Adrenal gland (tissue), 12 donors: ENCODE results near the gene COL6A1. TPM values are rescaled to one million over a fixed set of nuclear protein-coding genes. Genes with fewer than 3 reads are reported as not detected.

Experiments
- DNase-seq, 7 donors: peaks; one replicate each; pipeline ENCODE4 v3.0.0-alpha.2; 2019 to 2020
- H3K27ac ChIP-seq, 5 donors: fragments of 200-600 bp; sonication (generic) in 4 of 5; 1 replicate in 3 of 5; 2 replicates in 2 of 5; pipeline versions ENCODE4 v1.5.1 to v1.8.0; 2016 to 2020; ENCODE audit warnings: mild to moderate bottlenecking in 1 of 5
- H3K27me3 ChIP-seq: fragments of 200-600 bp; 2 replicates; pipeline ENCODE4 v1.8.0; 2021
- H3K36me3 ChIP-seq, 2 donors: fragments of 200-600 bp; replicated peaks in 1 of 2; 1 replicate in 1 of 2; 2 replicates in 1 of 2; pipeline versions ENCODE4 v1.5.1 to v1.8.0; 2018 to 2022
- H3K4me1 ChIP-seq, 2 donors: fragments of 200-600 bp; replicated peaks in 1 of 2; 1 replicate in 1 of 2; 2 replicates in 1 of 2; pipeline versions ENCODE4 v1.5.1 to v1.8.0; 2018 to 2021
- H3K4me3 ChIP-seq, 4 donors: fragments of 200-600 bp; sonication (generic) in 3 of 4; one replicate each; pipeline ENCODE4 v1.5.1; 2016 to 2018
- H3K9me3 ChIP-seq, 3 donors: fragments of 200-600 bp; sonication (generic) in 1 of 3; replicated peaks in 1 of 3; 1 replicate in 2 of 3; 2 replicates in 1 of 3; pipeline versions ENCODE4 v1.5.1 to v1.8.0; 2016 to 2021
- POLR2A ChIP-seq, 2 donors: fragments of 450-650 bp; IDR thresholded peaks; one replicate each; pipeline ENCODE4 v1.6.1; 2017; ENCODE audit warnings: antibody characterized with exemption in 2 of 2, mild to moderate bottlenecking in 2 of 2, moderate library complexity in 1 of 2
- WGBS, 4 donors: extraction: QIAGEN DNeasy Blood & Tissue Kit in 2 of 4; methylation state at CpG; one replicate each; pipeline versions ENCODE4 v1.1.5 to v1.1.7; 2013 to 2017; 5-methylcytosine and 5-hydroxymethylcytosine counted together
- intact Hi-C, 2 donors: fragments of 100-400 bp; cut with DNase I; formaldehyde crosslinking; loops; one replicate each; pipeline versions ENCODE4 v1.14.1 to v1.15.0; 2022 to 2023
- polyA plus RNA-seq, 3 donors: library from polyadenylated mRNA; stranded (reverse); fragments of 200-250 nt in 2 of 3; fragments of 350-450 nt in 1 of 3; fragmentation: Illumina TruSeq in 1 of 3; extraction: RNeasy Lipid Tissue Mini Kit (QIAGEN cat#74804) in 1 of 3; gene quantifications; one replicate each; pipeline ENCODE4 v1.2.3, GENCODE V29; 2013 to 2014
- total RNA-seq, 9 donors: library from RNA; depleted of rRNA in 4 of 9; stranded (reverse); fragments of >200 nt in 4 of 9; fragments of 120-200 nt in 1 of 9; fragmentation: NEBNext Ultra II Directional in 1 of 9; extraction: Animal tissue kit (Norgen Biotek cat#: 25700) in 1 of 9; gene quantifications; one replicate each; pipeline versions ENCODE4 v1.1.0 to v1.2.4, GENCODE V29; 2013 to 2023
- TF ChIP-seq, protein P1 (sequence below), 6 experiments: fragments of 450-650 bp in 4 of 6; fragments of 200-600 bp in 2 of 6; sonication (generic) in 1 of 6; IDR thresholded peaks; 1 replicate in 5 of 6; 2 replicates in 1 of 6; pipeline versions ENCODE4 v1.5.1 to v1.8.0; 2016 to 2021; ENCODE audit warnings: antibody characterized with exemption in 6 of 6, mild to moderate bottlenecking in 2 of 6, moderate library complexity in 1 of 6
- donor health status: healthy with polysubstance abuse.
- donor health status: Bipolar disorder and iron deficiency.
- donor health status: DM: yes; HTN: yes; CAD: no.
- donor health status: DM: no; HTN: no; CAD: no.
- donor health status: DM: no; HTN: no; CAD: no.
- donor health status: DM: yes; HTN: yes; CAD: no.

The COL6A1 gene
- total and polyA plus RNA-seq, 12 donors, result 22.3 to 490 (median 151) TPM

DNA sequence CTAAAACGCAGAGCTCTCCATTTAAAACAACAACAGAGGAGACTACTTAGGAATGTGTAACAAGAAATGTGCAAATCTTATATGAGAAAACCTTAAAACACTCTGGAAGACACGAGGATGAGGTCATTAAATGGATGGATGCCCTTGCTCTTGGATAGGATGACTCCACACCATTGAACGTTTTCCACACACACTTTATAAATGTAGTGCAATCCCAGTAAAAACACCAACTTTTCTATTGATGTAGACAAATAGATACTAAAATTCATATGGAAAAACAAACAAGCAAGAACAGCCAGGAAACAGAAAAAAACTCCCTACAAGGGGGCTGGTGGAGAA lies 18.4 kb upstream of the COL6A1 start:
- intact Hi-C loops, result no loop called here
- H3K9me3 ChIP-seq, result no peaks in the 10 kb centered on the region
- H3K27me3 ChIP-seq, result no peaks in the 10 kb centered on the region

DNA sequence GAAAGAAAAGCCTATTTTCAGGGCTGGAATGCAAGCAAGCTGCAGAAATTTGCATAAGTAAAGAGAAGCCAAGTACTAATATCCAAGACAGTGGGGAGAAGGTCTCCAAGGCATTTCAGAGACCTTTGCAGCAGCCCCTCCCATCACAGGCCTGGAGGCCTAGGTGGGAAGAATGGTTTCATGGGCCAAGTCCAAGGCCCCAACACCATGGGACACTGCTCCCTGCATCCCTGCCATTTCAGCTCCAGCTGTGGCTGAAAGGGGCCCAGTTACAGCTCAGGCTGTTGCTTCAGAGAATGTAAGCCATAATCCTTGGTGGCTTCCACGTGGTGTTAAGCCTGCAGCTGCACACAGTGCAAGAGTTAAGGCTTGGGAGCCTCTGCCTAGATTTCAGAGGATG lies 16.9 kb upstream of the COL6A1 start:
- Histone ChIP-seq H3K27me3 (no peaks in the 10 kb centered on the region), H3K4me1 (no peaks in the 10 kb centered on the region), H3K27ac (no peak overlapping the region), H3K9me3 (no peaks in the 10 kb centered on the region), H3K4me3 (no peak overlapping the region), H3K36me3 (no peaks in the 10 kb centered on the region)
- intact Hi-C loops, result no loop called here
- 22 to 40% (median 27%) methylated on average over 1 of the region's 1 CpG for WGBS, 4 donors
- no peak for DNase-seq
- TF ChIP-seq POLR2A (IDR thresholded peaks at IDR 0.05), result no peak
- TF ChIP-seq, protein P1, sequence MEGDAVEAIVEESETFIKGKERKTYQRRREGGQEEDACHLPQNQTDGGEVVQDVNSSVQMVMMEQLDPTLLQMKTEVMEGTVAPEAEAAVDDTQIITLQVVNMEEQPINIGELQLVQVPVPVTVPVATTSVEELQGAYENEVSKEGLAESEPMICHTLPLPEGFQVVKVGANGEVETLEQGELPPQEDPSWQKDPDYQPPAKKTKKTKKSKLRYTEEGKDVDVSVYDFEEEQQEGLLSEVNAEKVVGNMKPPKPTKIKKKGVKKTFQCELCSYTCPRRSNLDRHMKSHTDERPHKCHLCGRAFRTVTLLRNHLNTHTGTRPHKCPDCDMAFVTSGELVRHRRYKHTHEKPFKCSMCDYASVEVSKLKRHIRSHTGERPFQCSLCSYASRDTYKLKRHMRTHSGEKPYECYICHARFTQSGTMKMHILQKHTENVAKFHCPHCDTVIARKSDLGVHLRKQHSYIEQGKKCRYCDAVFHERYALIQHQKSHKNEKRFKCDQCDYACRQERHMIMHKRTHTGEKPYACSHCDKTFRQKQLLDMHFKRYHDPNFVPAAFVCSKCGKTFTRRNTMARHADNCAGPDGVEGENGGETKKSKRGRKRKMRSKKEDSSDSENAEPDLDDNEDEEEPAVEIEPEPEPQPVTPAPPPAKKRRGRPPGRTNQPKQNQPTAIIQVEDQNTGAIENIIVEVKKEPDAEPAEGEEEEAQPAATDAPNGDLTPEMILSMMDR (IDR thresholded peaks at IDR 0.05), result no peak

More for the DNA sequence above, 18.4 kb upstream of the COL6A1 start:
- Histone ChIP-seq H3K4me3 (no peak overlapping the region), H3K4me1 (no peaks in the 10 kb centered on the region), H3K36me3 (no peaks in the 10 kb centered on the region), H3K27ac (no peak overlapping the region)
- WGBS, 4 donors, result 51 to 66% (median 57%) methylated on average over 3 of the region's 3 CpGs
- no peak for DNase-seq
- TF ChIP-seq, protein P1 (IDR thresholded peaks at IDR 0.05), result no peak
- no peak for TF ChIP-seq POLR2A (IDR thresholded peaks at IDR 0.05)

DNA sequence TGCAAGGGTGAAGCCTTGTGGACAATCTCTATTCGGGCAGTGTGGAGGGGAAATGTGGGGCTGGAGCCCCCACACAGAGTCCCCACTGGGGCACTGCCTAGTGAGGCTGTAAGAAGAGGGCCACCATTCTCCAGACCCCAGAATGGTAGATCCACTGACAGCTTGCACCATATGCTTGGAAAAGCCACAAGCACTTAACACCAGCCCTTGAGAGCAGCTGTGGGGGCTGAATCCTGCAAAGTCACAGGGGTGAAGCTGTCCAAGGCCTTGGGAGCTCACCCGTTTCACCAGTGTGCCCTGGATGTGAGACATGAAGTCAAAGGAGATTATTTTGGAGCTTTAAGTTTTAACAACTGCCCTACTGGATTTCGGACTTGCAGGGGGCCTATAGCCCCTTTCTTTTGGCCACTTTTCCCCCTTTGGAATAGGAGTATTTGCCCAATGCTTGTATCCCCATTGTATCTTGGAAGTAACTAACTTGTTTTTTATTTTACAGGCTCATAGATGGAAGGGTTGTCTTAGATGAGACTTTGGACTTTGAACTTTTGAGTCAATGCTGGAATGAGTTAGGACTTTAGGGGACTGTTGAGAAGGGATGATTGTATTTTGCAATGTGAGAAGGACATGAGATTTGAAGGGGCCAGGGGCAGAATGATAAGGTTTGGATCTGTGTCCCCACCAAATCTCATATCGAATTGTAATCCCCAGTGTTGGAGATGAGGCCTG lies 16.3 kb upstream of the COL6A1 start:
- Histone ChIP-seq H3K9me3 (no peaks in the 10 kb centered on the region), H3K36me3 (no peaks in the 10 kb centered on the region), H3K27ac (no peak overlapping the region), H3K4me3 (no peak overlapping the region), H3K27me3 (no peaks in the 10 kb centered on the region), H3K4me1 (no peaks in the 10 kb centered on the region)
- intact Hi-C loops, result no loop called here
- DNase-seq, result no peak
- WGBS, 4 donors, result 78 to 88% (median 84%) methylated on average over 4 of the region's 4 CpGs
- TF ChIP-seq POLR2A (IDR thresholded peaks at IDR 0.05), result no peak
- TF ChIP-seq, protein P1 (IDR thresholded peaks at IDR 0.05), result no peak

DNA sequence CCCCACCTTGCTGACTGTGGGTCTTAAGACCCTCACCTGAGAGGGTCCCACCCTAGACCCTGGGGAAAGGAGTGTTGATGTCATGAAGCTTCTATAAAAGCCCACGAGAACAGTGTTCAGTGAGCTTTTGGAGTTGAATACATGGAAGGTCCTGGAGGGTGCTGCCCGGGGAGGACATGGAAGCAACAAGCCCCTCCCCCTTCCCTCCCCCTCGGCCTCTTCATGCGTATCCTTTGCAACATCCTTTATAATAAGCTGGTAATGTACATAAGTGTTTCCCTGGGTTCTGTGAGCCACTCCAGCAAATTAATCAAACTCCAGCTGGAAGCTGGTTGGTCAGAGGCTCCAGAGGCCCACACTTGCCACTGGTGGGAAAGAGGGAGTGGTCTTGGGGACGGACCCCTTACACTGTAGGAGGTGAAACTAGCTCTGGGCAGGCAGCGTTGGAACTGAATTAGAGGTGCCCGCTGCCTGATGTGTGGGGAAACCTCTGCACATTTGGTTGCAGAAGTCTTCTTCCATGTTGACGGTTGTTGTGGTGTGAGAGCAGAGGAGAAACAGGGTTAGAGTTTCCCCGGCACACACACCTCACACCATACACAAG lies 14.7 kb upstream of the COL6A1 start:
- 70 to 76% (median 72%) methylated on average over 9 of the region's 9 CpGs for WGBS, 4 donors
- Histone ChIP-seq H3K27ac (no peak overlapping the region), H3K4me1 (peaks cover 0 to 5% of the 10 kb centered on the region in 2 donors), H3K36me3 (no peaks in the 10 kb centered on the region), H3K4me3 (no peak overlapping the region), H3K27me3 (no peaks in the 10 kb centered on the region), H3K9me3 (no peaks in the 10 kb centered on the region)
- intact Hi-C loops, result no loop called here
- no peak for DNase-seq
- no peak for TF ChIP-seq POLR2A (IDR thresholded peaks at IDR 0.05)
- TF ChIP-seq, protein P1 (IDR thresholded peaks at IDR 0.05), result no peak
